Liver (tissue), 9 donors: ENCODE results near the gene SLC35E3. TPM values are rescaled to one million over a fixed set of nuclear protein-coding genes. Genes with fewer than 3 reads are reported as not detected.

ENCODE experiments used
- DNase-seq: peaks from one replicate; pipeline ENCODE4 v3.0.0-alpha.2; 2017; ENCODE audit warnings: low spot score
- H3K27ac ChIP-seq, 2 donors: one replicate each; pipeline ENCODE4 v1.7.0; 2013; ENCODE audit warnings: inconsistent platforms in 2 of 2, low read length in 2 of 2, control low read depth in 1 of 2, low read depth in 1 of 2, mild to moderate bottlenecking in 1 of 2
- H3K27me3 ChIP-seq, 4 donors: one replicate each; pipeline versions ENCODE4 v1.6.1 to v1.7.0; 2013; ENCODE audit warnings: low read length in 3 of 4, inconsistent platforms in 1 of 4, mild to moderate bottlenecking in 1 of 4, moderate library complexity in 1 of 4; ENCODE audit not compliant: control insufficient read depth in 4 of 4, insufficient read depth in 4 of 4
- H3K36me3 ChIP-seq, 4 donors: one replicate each; pipeline versions ENCODE4 v1.6.1 to v1.7.0; 2013; ENCODE audit warnings: low read length in 3 of 4, mild to moderate bottlenecking in 3 of 4, low read depth in 1 of 4, moderate library complexity in 1 of 4; ENCODE audit not compliant: control insufficient read depth in 4 of 4, insufficient read depth in 3 of 4
- H3K4me1 ChIP-seq, 4 donors: one replicate each; pipeline versions ENCODE4 v1.6.1 to v1.7.0; 2013; ENCODE audit warnings: low read length in 3 of 4, mild to moderate bottlenecking in 3 of 4, moderate library complexity in 1 of 4; ENCODE audit not compliant: control insufficient read depth in 4 of 4, insufficient read depth in 4 of 4
- H3K4me3 ChIP-seq, 3 donors: one replicate each; pipeline versions ENCODE4 v1.6.1 to v1.7.0; 2013; ENCODE audit warnings: low read length in 3 of 3, control low read depth in 1 of 3, low read depth in 1 of 3, mild to moderate bottlenecking in 1 of 3
- H3K9ac ChIP-seq, 2 donors: one replicate each; pipeline ENCODE4 v1.7.0; 2013; ENCODE audit warnings: low read length in 2 of 2, mild to moderate bottlenecking in 2 of 2, moderate library complexity in 2 of 2, control low read depth in 1 of 2, low read depth in 1 of 2
- H3K9me3 ChIP-seq, 4 donors: one replicate each; pipeline versions ENCODE4 v1.6.1 to v1.7.0; 2013; ENCODE audit warnings: low read length in 3 of 4; ENCODE audit not compliant: control insufficient read depth in 4 of 4
- EGR1 ChIP-seq, 2 donors: IDR thresholded peaks; 2 replicates each; pipeline ENCODE4 v1.6.1; 2016 to 2018; ENCODE audit warnings: antibody characterized with exemption in 2 of 2, low read depth in 2 of 2
- FOXA1 ChIP-seq: IDR thresholded peaks from 2 replicates; pipeline ENCODE4 v1.6.1; 2016; ENCODE audit warnings: antibody characterized with exemption
- GABPA ChIP-seq, 2 donors: IDR thresholded peaks in 1 of 2; conservative IDR thresholded peaks in 1 of 2; 2 replicates each; pipeline ENCODE4 v1.6.1; 2016; ENCODE audit warnings: antibody characterized with exemption in 2 of 2, mild to moderate bottlenecking in 1 of 2, moderate library complexity in 1 of 2
- HNF4A ChIP-seq, 2 donors: conservative IDR thresholded peaks; 2 replicates each; pipeline ENCODE4 v1.6.1; 2016; ENCODE audit warnings: antibody characterized with exemption in 2 of 2, mild to moderate bottlenecking in 2 of 2
- HNF4G ChIP-seq: IDR thresholded peaks from 2 replicates; pipeline ENCODE4 v1.6.1; 2016; ENCODE audit warnings: antibody characterized with exemption
- JUND ChIP-seq, 2 donors: IDR thresholded peaks; 2 replicates each; pipeline ENCODE4 v1.6.1; 2016; ENCODE audit warnings: antibody characterized with exemption in 2 of 2
- RAD21 ChIP-seq, 2 donors: IDR thresholded peaks; 2 replicates each; pipeline ENCODE4 v1.6.1; 2016; ENCODE audit warnings: antibody characterized with exemption in 2 of 2, mild to moderate bottlenecking in 2 of 2
- RXRA ChIP-seq, 2 donors: IDR thresholded peaks; 2 replicates each; pipeline ENCODE4 v1.6.1; 2017 to 2018; ENCODE audit warnings: antibody characterized with exemption in 2 of 2, mild to moderate bottlenecking in 1 of 2
- SP1 ChIP-seq: IDR thresholded peaks from 2 replicates; pipeline ENCODE4 v1.6.1; 2018; ENCODE audit warnings: antibody characterized with exemption, mild to moderate bottlenecking
- TAF1 ChIP-seq: conservative IDR thresholded peaks from 2 replicates; pipeline ENCODE4 v1.6.1; 2016; ENCODE audit warnings: antibody characterized with exemption, mild to moderate bottlenecking
- whole genome bisulfite sequencing: extraction: QIAGEN DNeasy Blood & Tissue Kit; methylation state at CpG from one replicate; pipeline ENCODE4 v1.1.7; 2013; 5-methylcytosine and 5-hydroxymethylcytosine counted together
- polyA plus RNA-seq, 2 donors: library from polyadenylated mRNA; stranded (reverse) in 1 of 2; unstranded in 1 of 2; fragments of 200-250 nt in 1 of 2; fragments of >200 nt in 1 of 2; fragmentation: Nextera tagmentation in 1 of 2; extraction: Ambion mirVana in 1 of 2; gene quantifications; one replicate each; pipeline versions ENCODE4 v1.2.1 to v1.2.3, GENCODE V29; 2013 to 2015
- total RNA-seq, 2 donors: library from RNA; depleted of rRNA; stranded (reverse); fragments of >200 nt; gene quantifications; one replicate each; pipeline ENCODE4 v1.2.3, GENCODE V29; 2014
- TF ChIP-seq, protein P1 (sequence below): fragments of 150-350 bp; IDR thresholded peaks from 2 replicates; pipeline ENCODE4 v1.5.1; 2017; ENCODE audit warnings: improper control_type of control experiment, low read depth, low read length; ENCODE audit not compliant: missing input control
- TF ChIP-seq, protein P2 (sequence below): IDR thresholded peaks from 2 replicates; pipeline ENCODE4 v1.6.1; 2016; ENCODE audit warnings: antibody characterized with exemption
- donor health status: healthy.
- donor health status: healthy.
- donor health status: healthy.
- donor health status: healthy.
- donor health status: healthy.

Gene SLC35E3
- total and polyA plus RNA-seq, 4 donors = 2.1 to 6.0 (median 4.6) TPM

DNA sequence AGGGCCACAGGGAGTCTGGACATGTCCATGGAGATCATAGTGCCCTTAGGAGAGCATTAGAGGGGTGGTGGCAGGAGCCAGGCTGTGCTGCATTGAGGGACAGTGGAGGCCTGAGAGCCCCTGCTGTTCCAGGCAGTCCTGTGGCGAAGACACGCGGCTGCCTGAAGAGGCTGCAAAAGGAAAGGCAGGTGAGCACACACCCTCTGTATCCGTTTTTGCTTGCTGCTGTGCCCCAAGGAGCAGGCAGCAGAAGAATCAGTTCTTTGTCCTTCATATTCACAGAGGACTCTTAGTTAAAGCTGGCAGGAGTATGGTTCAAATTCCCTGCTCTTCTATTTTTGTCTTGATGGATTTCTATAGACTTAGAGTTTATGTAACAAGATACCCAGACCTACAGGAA is 4.5 kb downstream of the SLC35E3 start:
- 93% methylated on average over 4 of the region's 4 CpGs for WGBS
- Histone ChIP-seq H3K4me1 (peaks cover 0 to 23% (median 10%) of the 10 kb centered on the region in 4 donors), H3K4me3 (no peak overlapping the region), H3K9ac (no peak overlapping the region), H3K36me3 (peaks cover 1 to 12% (median 7%) of the 10 kb centered on the region in 4 donors), H3K27me3 (no peaks in the 10 kb centered on the region), H3K27ac (no peak overlapping the region), H3K9me3 (no peaks in the 10 kb centered on the region)
- no peak for DNase-seq
- TF ChIP-seq RAD21 (IDR thresholded peaks at IDR 0.05) (no peak), SP1 (no peak), HNF4G (no peak), EGR1 (IDR thresholded peaks at IDR 0.05; ENCODE audit: low read depth in 2 of 2) (no peak), JUND (IDR thresholded peaks at IDR 0.05) (no peak)
- TF ChIP-seq, protein P1, sequence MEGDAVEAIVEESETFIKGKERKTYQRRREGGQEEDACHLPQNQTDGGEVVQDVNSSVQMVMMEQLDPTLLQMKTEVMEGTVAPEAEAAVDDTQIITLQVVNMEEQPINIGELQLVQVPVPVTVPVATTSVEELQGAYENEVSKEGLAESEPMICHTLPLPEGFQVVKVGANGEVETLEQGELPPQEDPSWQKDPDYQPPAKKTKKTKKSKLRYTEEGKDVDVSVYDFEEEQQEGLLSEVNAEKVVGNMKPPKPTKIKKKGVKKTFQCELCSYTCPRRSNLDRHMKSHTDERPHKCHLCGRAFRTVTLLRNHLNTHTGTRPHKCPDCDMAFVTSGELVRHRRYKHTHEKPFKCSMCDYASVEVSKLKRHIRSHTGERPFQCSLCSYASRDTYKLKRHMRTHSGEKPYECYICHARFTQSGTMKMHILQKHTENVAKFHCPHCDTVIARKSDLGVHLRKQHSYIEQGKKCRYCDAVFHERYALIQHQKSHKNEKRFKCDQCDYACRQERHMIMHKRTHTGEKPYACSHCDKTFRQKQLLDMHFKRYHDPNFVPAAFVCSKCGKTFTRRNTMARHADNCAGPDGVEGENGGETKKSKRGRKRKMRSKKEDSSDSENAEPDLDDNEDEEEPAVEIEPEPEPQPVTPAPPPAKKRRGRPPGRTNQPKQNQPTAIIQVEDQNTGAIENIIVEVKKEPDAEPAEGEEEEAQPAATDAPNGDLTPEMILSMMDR = no peak

DNA sequence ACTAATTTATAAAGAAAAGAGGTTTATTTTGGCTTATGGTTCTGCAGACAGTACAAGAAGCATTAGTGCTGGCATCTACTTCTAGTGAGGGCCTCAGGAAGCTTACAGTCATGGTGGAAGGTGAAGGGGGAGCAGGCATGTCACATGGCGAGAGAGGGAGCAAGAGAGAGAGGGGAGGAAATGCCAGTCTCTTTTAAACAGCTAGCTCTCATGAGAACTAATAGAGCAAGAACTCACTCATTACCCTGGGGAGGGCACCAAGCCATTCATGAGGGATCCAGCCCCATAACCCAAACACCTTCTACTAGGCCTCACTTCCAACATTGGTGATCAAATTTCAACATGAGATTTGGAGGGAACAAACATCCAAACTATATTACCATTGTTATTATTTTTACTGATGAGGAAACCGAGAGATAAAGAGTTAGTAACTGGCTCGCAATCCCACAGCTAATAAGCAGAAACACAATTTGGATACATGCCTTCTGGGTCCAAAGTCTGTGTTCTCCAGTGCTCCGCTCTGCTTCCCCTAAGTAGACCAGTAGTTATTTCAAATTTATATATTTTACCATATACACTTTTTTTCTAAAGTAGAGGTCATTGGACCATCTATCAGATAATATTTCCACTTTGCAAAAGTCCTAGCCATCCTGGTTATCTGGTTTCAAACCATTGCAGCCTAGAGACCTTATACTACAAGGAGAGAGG is 9.7 kb downstream of the SLC35E3 start:
- H3K9ac ChIP-seq = no peak overlapping the region
- no peak for DNase-seq
- H3K4me3 ChIP-seq = no peak overlapping the region
- H3K4me1 ChIP-seq = no peaks in the 10 kb centered on the region
- TF ChIP-seq HNF4A (conservative IDR thresholded peaks at IDR 0.05) (peak; percentile 18 to 65), EGR1 (IDR thresholded peaks at IDR 0.05; ENCODE audit: low read depth in 2 of 2) (no peak)
- H3K36me3 ChIP-seq = peaks cover 1 to 16% (median 12%) of the 10 kb centered on the region in 4 donors
- H3K9me3 ChIP-seq = no peaks in the 10 kb centered on the region
- 76% methylated on average over 4 of the region's 4 CpGs for WGBS
- H3K27me3 ChIP-seq = no peaks in the 10 kb centered on the region
- no peak overlapping the region for H3K27ac ChIP-seq

DNA sequence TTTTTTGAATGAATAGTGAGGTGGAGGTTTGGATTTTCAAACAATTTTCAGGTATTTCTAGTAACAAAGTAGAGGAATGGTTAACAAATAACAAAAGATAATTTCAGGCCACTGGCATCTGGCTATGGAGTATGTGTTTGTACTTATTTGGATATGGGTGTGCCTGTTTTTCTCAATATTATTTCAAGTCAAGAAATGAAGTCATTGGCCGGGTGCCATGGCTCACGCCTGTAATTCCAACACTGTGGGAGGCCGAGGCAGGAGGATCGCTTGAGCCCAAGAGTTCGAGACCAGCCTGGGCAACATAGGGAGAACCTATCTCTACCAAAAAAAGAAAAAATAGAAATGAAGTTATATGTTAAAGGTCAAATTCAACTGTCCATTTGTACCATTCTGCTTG is 13.9 kb downstream of the SLC35E3 start:
- no peaks in the 10 kb centered on the region for H3K9me3 ChIP-seq
- H3K4me3 ChIP-seq = no peak overlapping the region
- peaks cover 0 to 3% (median 1%) of the 10 kb centered on the region in 4 donors for H3K4me1 ChIP-seq
- H3K9ac ChIP-seq = no peak overlapping the region
- peaks cover 0 to 19% (median 12%) of the 10 kb centered on the region in 4 donors for H3K36me3 ChIP-seq
- no peak for TF ChIP-seq HNF4G
- TF ChIP-seq, protein P2, sequence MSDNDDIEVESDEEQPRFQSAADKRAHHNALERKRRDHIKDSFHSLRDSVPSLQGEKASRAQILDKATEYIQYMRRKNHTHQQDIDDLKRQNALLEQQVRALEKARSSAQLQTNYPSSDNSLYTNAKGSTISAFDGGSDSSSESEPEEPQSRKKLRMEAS = no peak
- no peak for TF ChIP-seq TAF1
- no peak for TF ChIP-seq FOXA1
- no peak for TF ChIP-seq HNF4A (conservative IDR thresholded peaks at IDR 0.05)
- TF ChIP-seq EGR1 (IDR thresholded peaks at IDR 0.05; ENCODE audit: low read depth in 2 of 2) = no peak
- no peak for TF ChIP-seq GABPA (IDR thresholded peaks at IDR 0.05 in 1 of 2, conservative IDR thresholded peaks at IDR 0.05 in 1 of 2)
- TF ChIP-seq RXRA (IDR thresholded peaks at IDR 0.05) = no peak
- TF ChIP-seq, protein P1 = no peak
- no peak overlapping the region for H3K27ac ChIP-seq
- no peak for DNase-seq
- 96% methylated on average over 5 of the region's 5 CpGs for WGBS
- H3K27me3 ChIP-seq = no peaks in the 10 kb centered on the region
